GM12878 (cell line): Measurements from ENCODE around the gene PDLIM5.

Source experiments
- POLR2A ChIP-seq: IDR thresholded peaks from 2 replicates; pipeline ENCODE4 v1.6.1; 2011; ENCODE audit warnings: low read depth, mild to moderate bottlenecking, low read length
- POLR2AphosphoS5 ChIP-seq: IDR thresholded peaks from 2 replicates; pipeline ENCODE4 v1.6.1; 2011; ENCODE audit warnings: mild to moderate bottlenecking, low read length, inconsistent platforms
- SRF ChIP-seq, 2 experiments: IDR thresholded peaks; 2 replicates each; pipeline ENCODE4 v1.6.1; 2011; ENCODE audit warnings: low read depth in 2 of 2, low read length in 2 of 2, mild to moderate bottlenecking in 1 of 2, moderate library complexity in 1 of 2
- TARDBP ChIP-seq: IDR thresholded peaks from 2 replicates; pipeline ENCODE4 v1.6.1; 2016; ENCODE audit warnings: borderline replicate concordance
- TF ChIP-seq, protein P1 (sequence below), 3 experiments: IDR thresholded peaks in 2 of 3; conservative IDR thresholded peaks in 1 of 3; 2 replicates each; pipeline ENCODE4 v1.5.1; 2011; ENCODE audit warnings: low read depth in 3 of 3, low read length in 3 of 3, mild to moderate bottlenecking in 3 of 3, control low read depth in 2 of 3, moderate library complexity in 2 of 3, inconsistent platforms in 1 of 3, mixed read lengths in 1 of 3; ENCODE audit not compliant: control insufficient read depth in 2 of 3, insufficient read depth in 1 of 3; ENCODE audit errors: extremely low read depth in 1 of 3
- TF ChIP-seq, protein P2 (sequence below): IDR thresholded peaks from 2 replicates; pipeline ENCODE4 v1.6.1; 2012; ENCODE audit warnings: mild to moderate bottlenecking, low read depth, low read length

DNA sequence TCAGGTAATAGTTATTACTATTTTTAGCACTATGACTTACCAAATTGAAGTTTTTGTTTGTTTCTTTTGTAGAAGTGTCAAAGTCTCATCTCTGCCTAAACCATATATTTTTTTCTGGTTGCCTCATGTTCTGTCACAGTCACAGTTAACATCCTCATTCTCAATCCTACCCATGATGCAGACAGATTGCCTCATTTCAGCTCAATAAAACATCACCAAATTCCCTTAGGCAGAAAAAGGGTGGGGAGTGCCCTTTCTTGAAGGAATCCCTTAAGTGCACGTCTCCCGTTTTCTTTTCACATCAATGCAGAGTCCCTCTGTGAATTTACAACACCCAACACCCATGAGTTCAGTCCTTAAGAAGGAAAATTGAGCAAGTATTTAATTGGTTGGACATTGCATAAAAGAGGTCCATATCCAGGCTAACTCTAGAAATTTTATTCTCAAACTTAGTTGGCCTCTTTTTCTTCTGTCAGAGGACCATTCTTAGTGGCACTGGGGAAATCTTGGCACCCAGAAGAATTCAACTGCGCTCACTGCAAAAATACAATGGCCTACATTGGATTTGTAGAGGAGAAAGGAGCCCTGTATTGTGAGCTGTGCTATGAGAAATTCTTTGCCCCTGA, 202.4 kb downstream of the PDLIM5 start:
- no peak for TF ChIP-seq POLR2A
- TF ChIP-seq, protein P1, sequence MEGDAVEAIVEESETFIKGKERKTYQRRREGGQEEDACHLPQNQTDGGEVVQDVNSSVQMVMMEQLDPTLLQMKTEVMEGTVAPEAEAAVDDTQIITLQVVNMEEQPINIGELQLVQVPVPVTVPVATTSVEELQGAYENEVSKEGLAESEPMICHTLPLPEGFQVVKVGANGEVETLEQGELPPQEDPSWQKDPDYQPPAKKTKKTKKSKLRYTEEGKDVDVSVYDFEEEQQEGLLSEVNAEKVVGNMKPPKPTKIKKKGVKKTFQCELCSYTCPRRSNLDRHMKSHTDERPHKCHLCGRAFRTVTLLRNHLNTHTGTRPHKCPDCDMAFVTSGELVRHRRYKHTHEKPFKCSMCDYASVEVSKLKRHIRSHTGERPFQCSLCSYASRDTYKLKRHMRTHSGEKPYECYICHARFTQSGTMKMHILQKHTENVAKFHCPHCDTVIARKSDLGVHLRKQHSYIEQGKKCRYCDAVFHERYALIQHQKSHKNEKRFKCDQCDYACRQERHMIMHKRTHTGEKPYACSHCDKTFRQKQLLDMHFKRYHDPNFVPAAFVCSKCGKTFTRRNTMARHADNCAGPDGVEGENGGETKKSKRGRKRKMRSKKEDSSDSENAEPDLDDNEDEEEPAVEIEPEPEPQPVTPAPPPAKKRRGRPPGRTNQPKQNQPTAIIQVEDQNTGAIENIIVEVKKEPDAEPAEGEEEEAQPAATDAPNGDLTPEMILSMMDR (IDR thresholded peaks at IDR 0.05 in 2 of 3, conservative IDR thresholded peaks at IDR 0.05 in 1 of 3; ENCODE audit: control insufficient read depth in 2 of 3, extremely low read depth in 1 of 3, insufficient read depth in 1 of 3, low read depth in 3 of 3, low read length in 3 of 3): no peak
- TF ChIP-seq TARDBP: no peak
- no peak for TF ChIP-seq POLR2AphosphoS5
- no peak for TF ChIP-seq SRF (IDR thresholded peaks at IDR 0.05; ENCODE audit: low read depth in 2 of 2, low read length in 2 of 2)
- TF ChIP-seq, protein P2, sequence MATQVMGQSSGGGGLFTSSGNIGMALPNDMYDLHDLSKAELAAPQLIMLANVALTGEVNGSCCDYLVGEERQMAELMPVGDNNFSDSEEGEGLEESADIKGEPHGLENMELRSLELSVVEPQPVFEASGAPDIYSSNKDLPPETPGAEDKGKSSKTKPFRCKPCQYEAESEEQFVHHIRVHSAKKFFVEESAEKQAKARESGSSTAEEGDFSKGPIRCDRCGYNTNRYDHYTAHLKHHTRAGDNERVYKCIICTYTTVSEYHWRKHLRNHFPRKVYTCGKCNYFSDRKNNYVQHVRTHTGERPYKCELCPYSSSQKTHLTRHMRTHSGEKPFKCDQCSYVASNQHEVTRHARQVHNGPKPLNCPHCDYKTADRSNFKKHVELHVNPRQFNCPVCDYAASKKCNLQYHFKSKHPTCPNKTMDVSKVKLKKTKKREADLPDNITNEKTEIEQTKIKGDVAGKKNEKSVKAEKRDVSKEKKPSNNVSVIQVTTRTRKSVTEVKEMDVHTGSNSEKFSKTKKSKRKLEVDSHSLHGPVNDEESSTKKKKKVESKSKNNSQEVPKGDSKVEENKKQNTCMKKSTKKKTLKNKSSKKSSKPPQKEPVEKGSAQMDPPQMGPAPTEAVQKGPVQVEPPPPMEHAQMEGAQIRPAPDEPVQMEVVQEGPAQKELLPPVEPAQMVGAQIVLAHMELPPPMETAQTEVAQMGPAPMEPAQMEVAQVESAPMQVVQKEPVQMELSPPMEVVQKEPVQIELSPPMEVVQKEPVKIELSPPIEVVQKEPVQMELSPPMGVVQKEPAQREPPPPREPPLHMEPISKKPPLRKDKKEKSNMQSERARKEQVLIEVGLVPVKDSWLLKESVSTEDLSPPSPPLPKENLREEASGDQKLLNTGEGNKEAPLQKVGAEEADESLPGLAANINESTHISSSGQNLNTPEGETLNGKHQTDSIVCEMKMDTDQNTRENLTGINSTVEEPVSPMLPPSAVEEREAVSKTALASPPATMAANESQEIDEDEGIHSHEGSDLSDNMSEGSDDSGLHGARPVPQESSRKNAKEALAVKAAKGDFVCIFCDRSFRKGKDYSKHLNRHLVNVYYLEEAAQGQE: no peak
